Tibial artery (tissue), 4 donors: ENCODE measurements around the gene ASIP.
"Not testable (repeated sequence)": the region's sequence is repeated elsewhere in the genome, so short reads cannot be mapped to it uniquely, and the experiment has no call there.

Experiments used
- DNase-seq, 2 donors: peaks; one replicate each; pipeline ENCODE4 v3.0.0-alpha.2; 2019
- H3K27ac ChIP-seq, 2 donors: fragments of 200-600 bp; sonication (generic) in 1 of 2; 1 replicate in 1 of 2; 2 replicates in 1 of 2; pipeline ENCODE4 v1.5.1; 2018 to 2019; ENCODE audit warnings: mild to moderate bottlenecking in 1 of 2
- H3K27me3 ChIP-seq, 2 donors: fragments of 200-600 bp; sonication (generic) in 1 of 2; one replicate each; pipeline versions ENCODE4 v1.5.1 to v1.6.0; 2016 to 2019
- H3K36me3 ChIP-seq, 3 donors: fragments of 200-600 bp; sonication (generic) in 2 of 3; one replicate each; pipeline ENCODE4 v1.5.1; 2016 to 2019; ENCODE audit warnings: mild to moderate bottlenecking in 2 of 3
- H3K4me1 ChIP-seq, 4 donors: fragments of 200-600 bp; sonication (generic) in 2 of 4; 1 replicate in 3 of 4; 2 replicates in 1 of 4; pipeline ENCODE4 v1.5.1; 2016 to 2019
- H3K4me3 ChIP-seq, 2 donors: fragments of 200-600 bp; sonication (generic) in 1 of 2; 1 replicate in 1 of 2; 2 replicates in 1 of 2; pipeline ENCODE4 v1.5.1; 2018 to 2019; ENCODE audit warnings: mild to moderate bottlenecking in 2 of 2
- H3K9me3 ChIP-seq, 3 donors: fragments of 200-600 bp; sonication (generic) in 1 of 3; one replicate each; pipeline ENCODE4 v1.5.1; 2016 to 2019
- intact Hi-C: fragments of 100-400 bp; cut with DNase I; formaldehyde crosslinking; loops from one replicate; pipeline ENCODE4 v1.15.0; 2023; ENCODE audit warnings: low total_unique reads
- TF ChIP-seq, protein P1 (sequence below), 2 experiments: fragments of 200-600 bp in 1 of 2; fragments of 450-650 bp in 1 of 2; IDR thresholded peaks; one replicate each; pipeline ENCODE4 v1.5.1; 2017 to 2019; ENCODE audit warnings: antibody characterized with exemption in 2 of 2, mild to moderate bottlenecking in 1 of 2, moderate library complexity in 1 of 2

The ASIP gene

GRCh38 chr20:34240693-34241615 is at the start of gene ASIP:
Gene ASIP (plus strand): TSS chr20:34241423. CDS start chr20:34260375, 18,952 bp downstream.
- Histone ChIP-seq H3K4me1 (no peaks in the 10 kb centered on the region), H3K36me3 (no peaks in the 10 kb centered on the region), H3K4me3 (no peak within 1 kb of the TSS), H3K9me3 (peaks cover 0 to 18% (median 12%) of the 10 kb centered on the region in 3 donors), H3K27ac (no peak within 1 kb of the TSS), H3K27me3 (peaks cover 0 to 2% of the 10 kb centered on the region in 2 donors)
- intact Hi-C loops, result no loop called here
- TF ChIP-seq, protein P1, sequence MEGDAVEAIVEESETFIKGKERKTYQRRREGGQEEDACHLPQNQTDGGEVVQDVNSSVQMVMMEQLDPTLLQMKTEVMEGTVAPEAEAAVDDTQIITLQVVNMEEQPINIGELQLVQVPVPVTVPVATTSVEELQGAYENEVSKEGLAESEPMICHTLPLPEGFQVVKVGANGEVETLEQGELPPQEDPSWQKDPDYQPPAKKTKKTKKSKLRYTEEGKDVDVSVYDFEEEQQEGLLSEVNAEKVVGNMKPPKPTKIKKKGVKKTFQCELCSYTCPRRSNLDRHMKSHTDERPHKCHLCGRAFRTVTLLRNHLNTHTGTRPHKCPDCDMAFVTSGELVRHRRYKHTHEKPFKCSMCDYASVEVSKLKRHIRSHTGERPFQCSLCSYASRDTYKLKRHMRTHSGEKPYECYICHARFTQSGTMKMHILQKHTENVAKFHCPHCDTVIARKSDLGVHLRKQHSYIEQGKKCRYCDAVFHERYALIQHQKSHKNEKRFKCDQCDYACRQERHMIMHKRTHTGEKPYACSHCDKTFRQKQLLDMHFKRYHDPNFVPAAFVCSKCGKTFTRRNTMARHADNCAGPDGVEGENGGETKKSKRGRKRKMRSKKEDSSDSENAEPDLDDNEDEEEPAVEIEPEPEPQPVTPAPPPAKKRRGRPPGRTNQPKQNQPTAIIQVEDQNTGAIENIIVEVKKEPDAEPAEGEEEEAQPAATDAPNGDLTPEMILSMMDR (IDR thresholded peaks at IDR 0.05), result no peak
- DNase-seq, result no peak

DNA sequence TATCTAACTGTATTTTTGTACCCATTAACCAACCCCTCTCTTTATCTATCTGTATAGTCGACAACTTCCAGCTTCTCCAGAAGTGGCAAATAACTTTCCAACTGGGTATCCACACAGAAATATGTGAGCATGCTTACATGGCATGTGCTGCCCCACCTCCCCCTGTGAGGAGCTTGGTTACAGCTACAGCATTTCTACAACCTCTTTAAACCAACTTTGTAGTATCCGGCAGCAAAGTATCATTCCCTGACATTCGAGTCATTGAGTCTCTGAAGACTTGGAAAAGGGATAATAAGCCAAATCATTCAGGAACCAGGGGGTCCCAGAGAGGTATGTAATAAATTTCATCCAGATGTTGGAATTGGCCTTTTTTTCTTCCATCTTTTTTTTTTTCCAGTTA is 48.2 kb upstream of the ASIP start:
- H3K9me3 ChIP-seq, result no peaks in the 10 kb centered on the region
- no peak overlapping the region for H3K27ac ChIP-seq
- no peaks in the 10 kb centered on the region for H3K36me3 ChIP-seq
- TF ChIP-seq, protein P1 (IDR thresholded peaks at IDR 0.05), result no peak
- H3K4me3 ChIP-seq, result no peak overlapping the region
- no peaks in the 10 kb centered on the region for H3K4me1 ChIP-seq
- peaks cover 0 to 34% of the 10 kb centered on the region in 2 donors for H3K27me3 ChIP-seq
- DNase-seq, result no peak
- intact Hi-C loops, result no loop called here

DNA sequence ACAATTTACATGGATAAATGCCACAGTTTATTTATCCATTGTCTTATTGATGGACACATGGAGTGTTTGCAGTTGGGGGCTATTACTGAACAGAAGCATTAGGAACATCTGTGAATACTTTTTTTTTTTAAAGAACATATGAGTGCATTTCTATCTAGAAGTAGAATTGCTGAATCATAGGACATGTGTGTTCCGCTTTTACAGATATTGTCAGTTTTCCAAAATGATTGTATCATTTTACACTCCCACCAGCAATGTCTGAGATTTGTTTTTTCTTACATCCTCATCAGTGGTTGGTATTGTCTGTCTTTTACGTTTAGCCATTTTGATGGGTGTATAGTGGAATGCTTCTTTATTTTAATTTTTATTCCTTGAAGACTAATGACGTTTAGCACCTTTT is 42.0 kb upstream of the ASIP start:
- no peak for DNase-seq
- H3K36me3 ChIP-seq, result no peaks in the 10 kb centered on the region
- intact Hi-C loops, result no loop called here
- H3K4me3 ChIP-seq, result no peak overlapping the region
- H3K9me3 ChIP-seq, result no peaks in the 10 kb centered on the region
- no peak overlapping the region for H3K27ac ChIP-seq
- H3K4me1 ChIP-seq, result no peaks in the 10 kb centered on the region
- peaks cover 0 to 25% of the 10 kb centered on the region in 2 donors for H3K27me3 ChIP-seq
- TF ChIP-seq, protein P1 (IDR thresholded peaks at IDR 0.05), result no peak

- Histone ChIP-seq H3K27ac (no peak overlapping the region), H3K4me3 (no peak overlapping the region), H3K27me3 (peaks cover 0 to 25% of the 10 kb centered on the region in 2 donors), H3K4me1 (no peaks in the 10 kb centered on the region), H3K36me3 (no peaks in the 10 kb centered on the region), H3K9me3 (no peaks in the 10 kb centered on the region)
- TF ChIP-seq, protein P1 (IDR thresholded peaks at IDR 0.05), result no peak
- DNase-seq, result no peak
- intact Hi-C loops, result no loop called here
Observed at GRCh38 chr20:34200023-34200422, 41.2 kb upstream of the ASIP start.

GRCh38 chr20:34201531-34201930 is 39.7 kb upstream of the ASIP start:
- Histone ChIP-seq H3K36me3 (no peaks in the 10 kb centered on the region), H3K4me1 (no peaks in the 10 kb centered on the region), H3K4me3 (no peak overlapping the region), H3K27me3 (peaks cover 0 to 17% of the 10 kb centered on the region in 2 donors), H3K27ac (no peak overlapping the region), H3K9me3 (no peaks in the 10 kb centered on the region)
- TF ChIP-seq, protein P1 (IDR thresholded peaks at IDR 0.05), result no peak
- intact Hi-C loops, result no loop called here
- DNase-seq, result no peak

DNA sequence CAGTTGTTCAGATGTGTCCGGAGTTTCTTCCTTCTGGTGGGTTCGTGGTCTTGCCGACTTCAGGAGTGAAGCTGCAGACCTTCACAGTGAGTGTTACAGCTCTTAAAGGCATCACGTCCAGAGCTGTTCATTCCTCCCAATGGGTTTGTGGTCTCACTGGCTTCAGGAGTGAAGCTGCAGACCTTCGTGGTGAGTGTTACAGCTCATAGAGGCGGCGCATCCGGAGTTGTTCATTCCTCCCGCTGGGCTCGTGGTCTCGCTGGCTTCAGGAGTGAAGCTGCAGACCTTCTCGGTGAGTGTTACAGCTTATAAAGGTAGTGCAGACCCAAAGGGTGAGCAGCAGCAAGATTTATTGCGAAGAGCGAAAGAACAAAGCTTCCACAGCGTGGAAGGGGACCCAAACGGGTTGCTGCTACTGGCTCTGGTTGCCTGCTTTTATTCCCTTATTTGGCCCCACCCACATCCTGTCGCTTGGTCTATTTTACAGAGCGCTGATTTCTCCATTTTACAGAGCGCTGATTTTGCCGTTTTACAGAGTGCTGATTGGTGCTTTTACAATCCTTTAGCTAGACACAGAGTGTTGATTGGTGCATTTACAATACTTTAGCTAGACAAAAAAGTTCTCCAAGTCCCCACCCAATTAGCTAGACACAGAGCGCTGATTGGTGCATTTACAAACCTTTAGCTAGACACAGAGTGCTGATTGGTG is 35.9 kb upstream of the ASIP start:
- H3K9me3 ChIP-seq, H3K4me1 ChIP-seq, H3K4me3 ChIP-seq, intact Hi-C loops, H3K36me3 ChIP-seq, DNase-seq, H3K27ac ChIP-seq: not testable (repeated sequence)
- H3K27me3 ChIP-seq, result peaks cover 0 to 15% of the 10 kb centered on the region in 2 donors
